RWPE1 (cell line): ENCODE data around the gene NDUFS8.
A peak's percentile ranks its signal among the peaks of the same experiment; 100 is the strongest.

Experiments used
- CTCF ChIA-PET: fragments of 350-600 bp; sonication (Branson Sonifier 250); formaldehyde crosslinking; extraction: SDS; loops from one replicate; lab custom pipeline; 2021; lab: Yijun Ruan, JAX
- POLR2A ChIA-PET: fragments of 400-600 bp; formaldehyde crosslinking; extraction: SDS; loops from one replicate; lab custom pipeline; 2020; ENCODE audit warnings: antibody characterized with exemption; ENCODE audit not compliant: low non-redundant PET; lab: Yijun Ruan, JAX
- DNase-seq: peaks from one replicate; pipeline ENCODE4 v3.0.0; 2012; ENCODE audit warnings: low spot score
- H3K27ac ChIP-seq: fragments of 450-650 bp; 2 replicates; pipeline ENCODE4 v1.5.1; 2017
- TF ChIP-seq, protein P1 (sequence below): fragments of 450-650 bp; conservative IDR thresholded peaks from 2 replicates; pipeline ENCODE4 v1.5.1; 2017; ENCODE audit warnings: low read depth, mild to moderate bottlenecking

The NDUFS8 gene

DNA sequence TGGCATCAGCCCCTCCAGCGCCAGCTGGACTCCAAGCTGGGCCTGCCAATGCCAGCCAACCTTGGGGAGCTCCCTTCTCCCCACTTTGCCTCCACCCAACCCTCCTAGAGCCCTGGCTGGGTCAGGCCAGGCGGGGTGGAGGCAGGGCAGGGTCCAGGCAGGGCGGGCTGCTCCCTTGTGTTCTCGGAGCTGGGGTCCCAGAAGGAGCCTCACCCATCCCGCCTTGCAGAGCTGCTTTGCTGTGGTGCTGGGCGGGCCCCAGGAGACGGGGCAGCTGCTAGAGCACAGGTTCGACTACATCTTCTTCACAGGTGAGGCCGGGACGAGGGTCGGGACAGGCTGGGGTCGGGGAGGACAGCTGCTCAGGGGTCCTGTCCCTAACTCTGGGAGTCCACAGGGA, 11.0 kb upstream of the NDUFS8 start:
- no peak for DNase-seq
- TF ChIP-seq, protein P1, sequence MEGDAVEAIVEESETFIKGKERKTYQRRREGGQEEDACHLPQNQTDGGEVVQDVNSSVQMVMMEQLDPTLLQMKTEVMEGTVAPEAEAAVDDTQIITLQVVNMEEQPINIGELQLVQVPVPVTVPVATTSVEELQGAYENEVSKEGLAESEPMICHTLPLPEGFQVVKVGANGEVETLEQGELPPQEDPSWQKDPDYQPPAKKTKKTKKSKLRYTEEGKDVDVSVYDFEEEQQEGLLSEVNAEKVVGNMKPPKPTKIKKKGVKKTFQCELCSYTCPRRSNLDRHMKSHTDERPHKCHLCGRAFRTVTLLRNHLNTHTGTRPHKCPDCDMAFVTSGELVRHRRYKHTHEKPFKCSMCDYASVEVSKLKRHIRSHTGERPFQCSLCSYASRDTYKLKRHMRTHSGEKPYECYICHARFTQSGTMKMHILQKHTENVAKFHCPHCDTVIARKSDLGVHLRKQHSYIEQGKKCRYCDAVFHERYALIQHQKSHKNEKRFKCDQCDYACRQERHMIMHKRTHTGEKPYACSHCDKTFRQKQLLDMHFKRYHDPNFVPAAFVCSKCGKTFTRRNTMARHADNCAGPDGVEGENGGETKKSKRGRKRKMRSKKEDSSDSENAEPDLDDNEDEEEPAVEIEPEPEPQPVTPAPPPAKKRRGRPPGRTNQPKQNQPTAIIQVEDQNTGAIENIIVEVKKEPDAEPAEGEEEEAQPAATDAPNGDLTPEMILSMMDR, result no peak
- peak overlapping the region; percentile 99 for H3K27ac ChIP-seq
- ChIA-PET CTCF (interaction anchor here (0.6 to 1.4 kb wide), 3 partner anchors 9 to 61 kb away, joined by 4 read pairs; partner anchors contain the start of gene ALDH3B1), POLR2A (interaction anchor here (0.6 kb wide), 1 partner anchor 1752 kb away, joined by 3 read pairs; no protein-coding TSS in a partner anchor)

DNA sequence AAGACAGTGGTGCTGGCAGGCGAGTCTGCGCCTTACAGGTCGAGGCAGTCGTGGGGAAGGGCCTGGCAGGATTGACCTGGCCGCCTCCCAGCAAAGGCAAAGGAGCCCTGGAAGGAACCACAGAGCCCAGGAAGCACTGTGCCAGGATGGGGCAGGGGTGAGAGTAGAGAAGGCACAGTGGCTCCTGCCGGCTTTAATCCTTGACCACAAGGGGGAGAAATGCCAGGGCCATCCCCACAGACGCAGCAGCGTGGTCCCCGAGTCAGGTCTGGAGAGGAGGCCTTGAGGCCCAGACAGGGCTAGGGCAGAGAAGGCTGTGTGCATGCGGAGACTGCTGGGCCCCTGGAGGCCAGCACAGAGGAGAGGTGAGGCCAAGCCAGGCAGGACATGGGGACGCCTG, 9.9 kb upstream of the NDUFS8 start:
- CTCF ChIA-PET, result interaction anchor here (0.9 to 1.4 kb wide), 4 partner anchors 11 to 19 kb away, joined by 3 to 4 read pairs (median 3); partner anchors contain the start of genes ALDH3B1 and TCIRG1
- TF ChIP-seq, protein P1, result no peak; the same call in 1 of the 2 replicates

DNA sequence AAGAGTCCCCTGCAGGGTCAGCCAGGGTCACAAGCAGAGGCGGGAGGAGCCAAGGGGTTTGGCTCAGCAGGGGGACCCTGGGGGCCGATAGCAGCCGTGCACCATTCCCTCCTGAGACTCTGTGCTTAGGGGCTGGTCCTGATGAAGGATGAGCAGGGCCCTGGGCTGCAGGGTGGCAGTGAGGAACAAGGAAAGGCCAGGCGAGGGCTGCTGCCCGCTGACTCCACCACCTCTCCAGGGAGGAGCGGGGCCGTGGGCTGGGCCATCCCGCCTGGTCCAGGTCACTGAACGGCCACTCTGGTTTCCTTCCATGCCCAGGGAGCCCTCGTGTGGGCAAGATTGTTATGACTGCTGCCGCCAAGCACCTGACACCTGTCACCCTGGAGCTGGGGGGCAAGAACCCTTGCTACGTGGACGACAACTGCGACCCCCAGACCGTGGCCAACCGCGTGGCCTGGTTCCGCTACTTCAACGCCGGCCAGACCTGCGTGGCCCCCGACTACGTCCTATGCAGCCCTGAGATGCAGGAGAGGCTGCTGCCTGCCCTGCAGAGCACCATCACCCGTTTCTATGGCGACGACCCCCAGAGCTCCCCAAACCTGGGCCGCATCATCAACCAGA, 9.2 kb upstream of the NDUFS8 start:
- peak overlapping the region; percentile 99 for H3K27ac ChIP-seq
- no peak for DNase-seq
- TF ChIP-seq, protein P1, result peak; percentile 32
- ChIA-PET POLR2A (no interaction called here), CTCF (interaction anchor here (0.6 to 1.4 kb wide), 6 partner anchors 8 to 195 kb away, joined by 3 to 5 read pairs (median 4); partner anchors contain the start of gene ALDH3B1)

More for the DNA sequence above, 9.9 kb upstream of the NDUFS8 start:
- POLR2A ChIA-PET, result no interaction called here
- DNase-seq, result no peak
- H3K27ac ChIP-seq, result peak overlapping the region; percentile 99

- no peak for DNase-seq
- H3K27ac ChIP-seq, result peak overlapping the region; percentile 35
- ChIA-PET CTCF (interaction anchor here (1.2 kb wide), 1 partner anchor 23 kb away, joined by 4 read pairs; no protein-coding TSS in a partner anchor), POLR2A (no interaction called here)
- TF ChIP-seq, protein P1, result no peak
Measured at GRCh38 chr11:68022531-68022930, 8.0 kb upstream of the NDUFS8 start.

- DNase-seq, result no peak
- ChIA-PET CTCF (interaction anchor here (1.3 kb wide), 1 partner anchor 15 kb away, joined by 15 read pairs; no protein-coding TSS in a partner anchor), POLR2A (no interaction called here)
- H3K27ac ChIP-seq, result peak overlapping the region; percentile 82
- TF ChIP-seq, protein P1, result no peak
Measured at GRCh38 chr11:68024508-68024907, 6.0 kb upstream of the NDUFS8 start.

DNA sequence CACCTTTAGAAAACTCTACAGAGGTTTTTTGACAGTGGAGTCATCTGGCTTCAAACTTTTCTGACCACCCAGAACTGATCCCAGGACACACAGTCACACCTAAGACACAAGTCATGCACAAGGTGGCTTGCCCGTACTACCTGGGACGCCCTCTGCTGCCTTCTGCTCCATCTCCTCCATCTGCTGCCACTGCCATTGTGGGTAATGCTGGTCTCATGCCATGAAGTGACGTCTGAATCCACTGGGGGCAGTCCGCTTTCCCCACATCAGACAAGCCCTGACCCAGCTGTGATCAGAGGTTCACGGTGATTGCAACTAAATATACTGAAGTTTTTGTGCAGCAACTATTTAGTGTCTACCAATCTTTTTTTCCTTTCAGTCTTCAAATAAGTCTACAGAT, 5.4 kb upstream of the NDUFS8 start:
- no peak for DNase-seq
- peak overlapping the region; percentile 82 for H3K27ac ChIP-seq
- TF ChIP-seq, protein P1, result no peak
- ChIA-PET CTCF (interaction anchor here (0.7 to 1.3 kb wide), 2 partner anchors 16 to 272 kb away, joined by 3 to 15 read pairs; no protein-coding TSS in a partner anchor), POLR2A (no interaction called here)
